ENCODE data around the gene ZRSR2.

Gene ZRSR2

DNA sequence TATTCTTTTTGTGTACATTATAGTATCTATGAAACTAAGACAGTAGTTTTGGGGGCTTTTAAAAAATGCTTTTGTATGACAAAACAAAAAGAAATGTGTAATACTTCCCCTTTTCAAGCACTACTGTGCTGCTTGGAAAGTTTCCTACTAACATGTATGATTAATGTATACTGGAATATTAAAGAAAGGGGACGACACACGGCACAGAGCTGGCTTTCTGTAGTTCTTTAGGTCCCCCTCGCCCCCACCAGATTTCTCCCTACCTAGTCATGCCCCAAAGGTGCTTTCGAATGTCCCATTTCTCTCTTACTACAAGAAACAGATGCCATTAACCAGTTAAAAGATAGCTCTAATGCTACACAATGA is 65.9 kb downstream of the ZRSR2 start:
- H3K36me3 Mint-ChIP-seq (ENCODE audit: low read depth), result peaks cover 11% of the 10 kb centered on the region
- peaks cover 12% of the 10 kb centered on the region for H3K27me3 Mint-ChIP-seq (ENCODE audit: low read depth, poor library complexity)
- H3K4me3 Mint-ChIP-seq, result peak overlapping the region; percentile 61
- TF ChIP-seq, protein P1, sequence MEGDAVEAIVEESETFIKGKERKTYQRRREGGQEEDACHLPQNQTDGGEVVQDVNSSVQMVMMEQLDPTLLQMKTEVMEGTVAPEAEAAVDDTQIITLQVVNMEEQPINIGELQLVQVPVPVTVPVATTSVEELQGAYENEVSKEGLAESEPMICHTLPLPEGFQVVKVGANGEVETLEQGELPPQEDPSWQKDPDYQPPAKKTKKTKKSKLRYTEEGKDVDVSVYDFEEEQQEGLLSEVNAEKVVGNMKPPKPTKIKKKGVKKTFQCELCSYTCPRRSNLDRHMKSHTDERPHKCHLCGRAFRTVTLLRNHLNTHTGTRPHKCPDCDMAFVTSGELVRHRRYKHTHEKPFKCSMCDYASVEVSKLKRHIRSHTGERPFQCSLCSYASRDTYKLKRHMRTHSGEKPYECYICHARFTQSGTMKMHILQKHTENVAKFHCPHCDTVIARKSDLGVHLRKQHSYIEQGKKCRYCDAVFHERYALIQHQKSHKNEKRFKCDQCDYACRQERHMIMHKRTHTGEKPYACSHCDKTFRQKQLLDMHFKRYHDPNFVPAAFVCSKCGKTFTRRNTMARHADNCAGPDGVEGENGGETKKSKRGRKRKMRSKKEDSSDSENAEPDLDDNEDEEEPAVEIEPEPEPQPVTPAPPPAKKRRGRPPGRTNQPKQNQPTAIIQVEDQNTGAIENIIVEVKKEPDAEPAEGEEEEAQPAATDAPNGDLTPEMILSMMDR (IDR thresholded peaks at IDR 0.05), result no peak
- H3K4me1 Mint-ChIP-seq, result peaks cover 40% of the 10 kb centered on the region
- H3K27ac Mint-ChIP-seq, result no peak overlapping the region
- peaks cover 6% of the 10 kb centered on the region for H3K9me3 Mint-ChIP-seq
- DNase-seq, result no peak

DNA sequence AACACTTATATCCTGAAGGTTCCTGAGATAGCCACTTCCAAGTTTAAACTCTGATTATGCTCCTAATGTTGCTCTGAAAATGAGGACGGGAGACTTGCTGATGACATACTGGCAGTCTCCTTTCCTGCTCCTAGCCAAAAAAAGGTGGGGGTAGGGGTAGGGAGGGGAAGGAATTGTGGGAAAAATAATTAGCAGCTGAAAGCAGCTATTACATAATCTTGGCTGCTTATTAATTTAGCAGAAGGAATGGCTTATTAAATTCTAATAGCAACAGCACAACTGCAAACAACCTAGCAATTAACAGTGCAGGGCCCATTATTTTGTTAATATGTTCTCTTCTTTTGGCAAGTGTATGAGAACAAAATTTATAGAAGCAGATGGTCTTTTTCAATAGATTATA is 66.4 kb downstream of the ZRSR2 start:
- H3K4me1 Mint-ChIP-seq, result peaks cover 35% of the 10 kb centered on the region
- H3K36me3 Mint-ChIP-seq (ENCODE audit: low read depth), result peaks cover 7% of the 10 kb centered on the region
- no peak overlapping the region for H3K27ac Mint-ChIP-seq
- peak overlapping the region; percentile 61 for H3K4me3 Mint-ChIP-seq
- no peak for DNase-seq
- peaks cover 15% of the 10 kb centered on the region for H3K27me3 Mint-ChIP-seq (ENCODE audit: low read depth, poor library complexity)
- H3K9me3 Mint-ChIP-seq, result peaks cover 9% of the 10 kb centered on the region
- TF ChIP-seq, protein P1 (IDR thresholded peaks at IDR 0.05), result no peak

DNA sequence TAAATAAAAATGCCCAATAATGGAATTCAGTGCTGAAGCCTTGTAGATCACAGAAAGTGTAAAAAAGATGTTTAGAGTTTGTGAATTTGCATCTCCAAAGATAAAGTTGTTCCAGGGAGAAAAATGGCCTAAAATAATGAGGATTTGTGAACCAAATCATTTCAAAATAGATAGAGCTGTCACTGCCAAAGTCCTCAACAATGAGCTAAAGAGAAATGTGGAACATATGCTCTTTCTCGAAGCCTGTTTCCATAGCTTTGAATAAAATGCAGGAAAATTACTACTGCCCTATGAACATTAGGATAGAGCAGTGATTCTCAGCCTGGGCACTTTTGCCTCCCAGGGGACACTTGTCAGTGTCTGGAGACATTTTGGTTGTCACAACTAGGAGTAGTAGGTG is 67.8 kb downstream of the ZRSR2 start:
- peaks cover 23% of the 10 kb centered on the region for H3K4me1 Mint-ChIP-seq
- H3K4me3 Mint-ChIP-seq, result no peak overlapping the region
- no peaks in the 10 kb centered on the region for H3K36me3 Mint-ChIP-seq (ENCODE audit: low read depth)
- peaks cover 15% of the 10 kb centered on the region for H3K27me3 Mint-ChIP-seq (ENCODE audit: low read depth, poor library complexity)
- DNase-seq, result no peak
- H3K27ac Mint-ChIP-seq, result no peak overlapping the region
- TF ChIP-seq, protein P1 (IDR thresholded peaks at IDR 0.05), result no peak
- H3K9me3 Mint-ChIP-seq, result peaks cover 9% of the 10 kb centered on the region

DNA sequence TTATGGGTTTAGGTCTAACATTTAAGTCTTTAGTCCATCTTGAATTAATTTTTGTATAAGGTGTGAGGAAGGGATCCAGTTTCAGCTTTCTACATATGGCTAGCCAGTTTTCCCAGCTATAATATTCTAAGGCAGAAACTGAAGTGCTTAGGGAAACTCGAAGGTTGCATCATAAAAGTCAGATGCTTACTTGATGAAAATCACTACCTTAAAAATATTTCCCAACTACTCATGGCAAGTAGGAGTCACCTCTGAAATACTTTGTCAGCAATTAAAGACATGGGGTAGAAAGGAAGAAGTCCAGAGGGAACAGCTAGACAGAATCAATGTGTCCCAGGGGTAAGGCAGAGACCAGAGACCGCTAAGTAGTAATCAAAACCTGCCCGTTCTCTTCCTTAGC is 70.6 kb downstream of the ZRSR2 start:
- DNase-seq, result no peak
- H3K36me3 Mint-ChIP-seq (ENCODE audit: low read depth), result no peaks in the 10 kb centered on the region
- TF ChIP-seq, protein P1 (IDR thresholded peaks at IDR 0.05), result no peak
- no peak overlapping the region for H3K4me3 Mint-ChIP-seq
- peaks cover 15% of the 10 kb centered on the region for H3K27me3 Mint-ChIP-seq (ENCODE audit: low read depth, poor library complexity)
- H3K9me3 Mint-ChIP-seq, result peaks cover 9% of the 10 kb centered on the region
- no peak overlapping the region for H3K27ac Mint-ChIP-seq
- H3K4me1 Mint-ChIP-seq, result peaks cover 8% of the 10 kb centered on the region

DNA sequence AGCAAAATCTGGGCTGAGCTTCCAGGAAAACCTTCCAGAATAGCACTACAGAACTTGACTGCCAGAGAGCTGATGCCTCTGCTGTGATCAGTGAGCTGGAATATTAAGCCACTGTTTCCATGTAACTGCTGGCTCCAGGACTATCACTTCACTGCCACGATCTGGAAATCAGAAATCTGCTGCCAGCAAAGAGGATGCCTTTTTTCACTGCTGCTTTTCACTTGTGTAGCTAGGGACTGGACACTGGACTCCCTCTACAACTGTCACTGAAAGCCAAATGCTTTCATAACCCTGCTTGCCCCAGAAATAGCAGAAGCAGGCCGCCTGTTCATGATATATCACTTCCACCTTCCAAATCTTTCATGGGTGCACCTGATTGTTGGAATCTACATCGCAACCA is 73.7 kb downstream of the ZRSR2 start:
- peaks cover 3% of the 10 kb centered on the region for H3K27me3 Mint-ChIP-seq (ENCODE audit: low read depth, poor library complexity)
- H3K4me1 Mint-ChIP-seq, result no peaks in the 10 kb centered on the region
- DNase-seq, result no peak
- TF ChIP-seq, protein P1 (IDR thresholded peaks at IDR 0.05), result no peak
- no peak overlapping the region for H3K27ac Mint-ChIP-seq
- H3K9me3 Mint-ChIP-seq, result peaks cover 9% of the 10 kb centered on the region
- H3K36me3 Mint-ChIP-seq (ENCODE audit: low read depth), result no peaks in the 10 kb centered on the region
- no peak overlapping the region for H3K4me3 Mint-ChIP-seq

DNA sequence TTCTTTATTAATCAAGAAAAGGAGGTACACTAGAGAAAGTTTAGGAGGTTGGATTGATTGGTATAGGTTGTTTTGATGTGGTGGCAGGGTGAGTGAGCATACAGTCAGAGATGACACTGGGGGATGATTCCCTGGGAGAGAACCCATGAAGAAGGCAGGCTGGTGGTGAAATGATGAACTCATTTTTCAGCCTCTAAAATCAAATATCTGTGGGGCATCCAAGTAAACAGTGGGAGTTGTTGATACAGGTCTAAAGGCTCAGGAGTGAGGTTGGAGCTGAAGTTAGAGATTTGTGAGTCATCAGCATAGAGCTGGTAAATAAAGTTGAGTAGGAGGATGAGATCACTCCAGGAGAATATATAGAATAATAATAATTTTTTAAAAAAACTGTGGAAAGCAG is 74.3 kb downstream of the ZRSR2 start:
- Mint-ChIP-seq H3K27ac (no peak overlapping the region), H3K27me3 (ENCODE audit: low read depth, poor library complexity) (peaks cover 3% of the 10 kb centered on the region), H3K9me3 (peaks cover 9% of the 10 kb centered on the region), H3K4me1 (no peaks in the 10 kb centered on the region), H3K36me3 (ENCODE audit: low read depth) (no peaks in the 10 kb centered on the region), H3K4me3 (no peak overlapping the region)
- TF ChIP-seq, protein P1 (IDR thresholded peaks at IDR 0.05), result no peak
- no peak for DNase-seq

Data from nephron progenitor cell (in vitro differentiated cells).